Effector CD8-positive, alpha-beta T cell (primary cell): Measurements from ENCODE around the gene RGPD8.

Source experiments
- DNase-seq: peaks from one replicate; lab custom pipeline; 2025; lab: John Stamatoyannopoulos, UW

RGPD8 gene

GRCh38 chr2:112335600-112335999 lies 97.8 kb downstream of the RGPD8 start:
- DNase-seq = no peak

- no peak for DNase-seq
These were observed 101.2 kb downstream of the RGPD8 start for GRCh38 chr2:112332123-112332696.

GRCh38 chr2:112322919-112323318 lies 110.5 kb downstream of the RGPD8 start:
- DNase-seq = no peak

GRCh38 chr2:112321375-112322320 lies 111.8 kb downstream of the RGPD8 start:
- no peak for DNase-seq
